ENCODE measurements around the gene NPTX1.

- TF ChIP-seq POLR2A (IDR thresholded peaks at IDR 0.05; ENCODE audit: low read depth, low read length) (no peak), SPI1 (IDR thresholded peaks at IDR 0.05; ENCODE audit: low read depth, low read length) (no peak)
These were observed 18.4 kb downstream of the NPTX1 start for GRCh38 chr17:80458016-80458415.

Measured in GM12891 (cell line).